ENCODE results near the gene GIT2. TPM values are rescaled to one million over a fixed set of nuclear protein-coding genes. Genes with fewer than 3 reads are reported as not detected.

GIT2 gene
- total and polyA plus RNA-seq, 2 of the 8 experiments (the other 6 are each of a cell fraction or from before 2014, with no cell fraction given) = 9.6 to 20.7 TPM

DNA sequence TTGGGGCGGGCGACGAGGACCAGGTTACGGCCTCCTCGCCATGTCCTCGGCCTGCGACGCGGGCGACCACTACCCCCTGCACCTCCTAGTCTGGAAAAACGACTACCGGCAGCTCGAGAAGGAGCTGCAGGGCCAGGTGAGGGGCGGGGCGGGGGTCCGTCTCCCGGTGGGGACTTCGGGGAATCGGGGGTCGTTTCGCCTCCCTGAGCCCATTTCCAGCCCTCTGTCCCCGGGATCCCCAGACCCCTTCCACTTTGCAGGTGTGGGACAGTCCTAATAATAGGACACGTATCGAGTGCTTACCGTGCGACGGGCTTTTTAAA lies 3.4 kb upstream of the GIT2 start (continued):
- TF ChIP-seq, protein P1, sequence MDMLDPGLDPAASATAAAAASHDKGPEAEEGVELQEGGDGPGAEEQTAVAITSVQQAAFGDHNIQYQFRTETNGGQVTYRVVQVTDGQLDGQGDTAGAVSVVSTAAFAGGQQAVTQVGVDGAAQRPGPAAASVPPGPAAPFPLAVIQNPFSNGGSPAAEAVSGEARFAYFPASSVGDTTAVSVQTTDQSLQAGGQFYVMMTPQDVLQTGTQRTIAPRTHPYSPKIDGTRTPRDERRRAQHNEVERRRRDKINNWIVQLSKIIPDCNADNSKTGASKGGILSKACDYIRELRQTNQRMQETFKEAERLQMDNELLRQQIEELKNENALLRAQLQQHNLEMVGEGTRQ (IDR thresholded peaks at IDR 0.05; ENCODE audit: low read length) = no peak
- TF ChIP-seq ASH2L (IDR thresholded peaks at IDR 0.05; ENCODE audit: low read length) (no peak), GTF2F1 (IDR thresholded peaks at IDR 0.05; ENCODE audit: borderline replicate concordance, low read depth, low read length) (no peak), CBX8 (IDR thresholded peaks at IDR 0.05; ENCODE audit: borderline replicate concordance, low read depth, low read length) (no peak), TAF1 (IDR thresholded peaks at IDR 0.05; ENCODE audit: low read depth, low read length) (no peak), TCF12 (IDR thresholded peaks at IDR 0.05; ENCODE audit: low read depth, low read length) (no peak), POLR2AphosphoS5 (IDR thresholded peaks at IDR 0.05; ENCODE audit: low read depth, low read length) (no peak)
